Left lung (tissue), 10 donors: ENCODE data around the gene CFAP298. TPM values are rescaled to one million over a fixed set of nuclear protein-coding genes. Genes with fewer than 3 reads are reported as not detected.
"Not testable (repeated sequence)": the region's sequence is repeated elsewhere in the genome, so short reads cannot be mapped to it uniquely, and the experiment has no call there.

ENCODE experiments used
- ATAC-seq: fragments of 200-7000 bp; cut with Tn5 transposase; one replicate; pipeline ENCODE4 v1.9.1; 2020; ENCODE audit warnings: moderate library complexity
- DNase-seq, 4 donors: peaks; one replicate each; pipeline ENCODE4 v3.0.0-alpha.2; 2013 to 2020
- H3K27ac ChIP-seq, 2 donors: fragments of 200-600 bp; sonication (generic) in 1 of 2; one replicate each; pipeline versions ENCODE4 v1.5.0 to v1.8.0; 2020 to 2021
- H3K27me3 ChIP-seq, 2 donors: fragments of 200-600 bp; sonication (generic) in 1 of 2; one replicate each; pipeline versions ENCODE4 v1.5.0 to v1.8.0; 2020 to 2021
- H3K36me3 ChIP-seq, 2 donors: fragments of 200-600 bp; sonication (generic) in 1 of 2; one replicate each; pipeline versions ENCODE4 v1.5.0 to v1.8.0; 2020 to 2021
- H3K4me1 ChIP-seq, 2 donors: fragments of 200-600 bp; one replicate each; pipeline ENCODE4 v1.8.0; 2021
- H3K4me3 ChIP-seq, 2 donors: fragments of 200-600 bp; sonication (generic) in 1 of 2; one replicate each; pipeline versions ENCODE4 v1.5.0 to v1.8.0; 2020 to 2021; ENCODE audit warnings: mild to moderate bottlenecking in 1 of 2
- H3K9me3 ChIP-seq, 2 donors: fragments of 200-600 bp; sonication (generic) in 1 of 2; one replicate each; pipeline versions ENCODE4 v1.5.0 to v1.8.0; 2020 to 2021
- CTCF ChIP-seq, 2 donors: fragments of 200-600 bp; sonication (generic) in 1 of 2; IDR thresholded peaks; one replicate each; pipeline versions ENCODE4 v1.5.0 to v1.8.0; 2021; ENCODE audit warnings: antibody characterized with exemption in 2 of 2
- intact Hi-C, 2 donors: fragments of 100-400 bp; cut with DNase I; formaldehyde crosslinking; loops; one replicate each; pipeline versions ENCODE4 v1.11.2 to v1.14.2; 2022
- polyA plus RNA-seq, 6 donors: library from polyadenylated mRNA; unstranded; fragments of 120-200 nt; gene quantifications; one replicate each; pipeline ENCODE4 v1.2.1, GENCODE V29; 2013; ENCODE audit not compliant: insufficient read length in 6 of 6
- total RNA-seq, 2 donors: library from RNA; stranded (reverse); fragmentation: NEBNext Ultra II Directional; extraction: Animal tissue kit (Norgen Biotek cat#: 25700); gene quantifications; one replicate each; pipeline ENCODE4 v1.2.1, GENCODE V29; 2021
- donor health status: DM: no; HTN: yes; CAD: no.
- donor health status: DM: no; HTN: no; CAD: no.

Gene CFAP298
- total and polyA plus RNA-seq, 8 donors = 31.5 to 71.0 (median 46.9) TPM

DNA sequence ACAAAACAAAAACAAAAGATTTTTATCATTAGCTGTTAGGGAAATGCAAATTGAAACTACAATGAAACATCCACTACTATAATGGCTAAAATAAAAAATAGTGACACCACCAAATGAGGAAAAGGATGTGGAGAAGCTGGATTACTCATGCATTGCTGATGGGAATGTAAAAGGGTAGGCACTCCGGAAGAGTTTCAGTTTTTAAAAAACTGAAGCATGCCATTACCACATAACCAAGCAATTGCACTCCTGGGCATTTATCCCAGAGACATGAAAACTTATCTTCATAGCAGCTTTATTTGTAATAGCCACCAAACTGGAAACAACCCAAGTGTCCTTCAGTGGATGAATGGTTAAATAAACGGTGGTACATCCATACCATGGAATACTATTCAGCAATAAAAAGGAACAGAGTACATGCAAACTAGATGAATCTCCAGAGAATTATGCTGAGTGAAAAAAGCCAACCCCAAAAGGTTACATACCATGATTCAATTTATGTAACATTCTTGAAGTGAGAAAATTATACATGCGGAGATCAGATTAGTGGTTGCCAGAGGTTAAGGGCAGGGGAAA lies 14.5 kb upstream of the CFAP298 start:
- DNase-seq = no peak
- H3K36me3 ChIP-seq = peaks cover 0 to 28% of the 10 kb centered on the region in 2 donors
- no peak for ATAC-seq
- no peaks in the 10 kb centered on the region for H3K4me1 ChIP-seq
- H3K27ac ChIP-seq = no peak overlapping the region
- no peak for TF ChIP-seq CTCF (IDR thresholded peaks at IDR 0.05)
- H3K9me3 ChIP-seq = no peaks in the 10 kb centered on the region
- H3K4me3 ChIP-seq = no peak overlapping the region
- intact Hi-C loops = no loop called here
- H3K27me3 ChIP-seq = peaks cover 0 to 3% of the 10 kb centered on the region in 2 donors

- H3K9me3 ChIP-seq, DNase-seq, H3K36me3 ChIP-seq, ATAC-seq, H3K27ac ChIP-seq, H3K4me1 ChIP-seq, H3K4me3 ChIP-seq, intact Hi-C loops: not testable (repeated sequence)
- H3K27me3 ChIP-seq = peaks cover 0 to 19% of the 10 kb centered on the region in 2 donors
Observed at GRCh38 chr21:32618218-32618617, 6.0 kb upstream of the CFAP298 start.

DNA sequence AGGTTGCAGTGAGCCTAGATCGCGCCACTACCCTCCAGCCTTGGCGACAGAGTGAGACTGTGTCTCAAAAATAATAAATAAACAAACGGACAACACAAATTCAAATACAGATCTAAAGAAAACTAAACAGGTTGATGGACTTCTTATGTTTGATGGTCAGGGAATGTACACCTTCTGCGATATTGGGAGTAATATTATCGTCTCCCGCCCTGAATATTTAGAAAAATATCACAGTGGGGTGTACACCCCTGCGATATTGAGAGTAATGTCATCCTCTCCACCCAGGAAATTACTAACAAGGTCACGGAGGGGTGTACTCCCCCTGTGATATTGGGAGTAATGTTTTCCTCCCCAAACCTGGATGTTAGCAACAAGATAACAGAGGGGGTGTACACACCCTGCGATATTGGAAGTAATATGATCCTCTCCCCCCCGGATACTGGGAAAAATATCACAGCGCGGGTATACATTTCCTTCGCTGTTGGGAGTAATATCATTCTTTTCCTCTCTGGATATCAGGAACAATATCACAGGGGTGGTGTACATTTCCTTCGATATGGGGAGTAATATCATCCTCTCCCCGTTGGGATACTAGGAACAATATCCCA lies 1.4 kb upstream of the CFAP298 start:
- no peak for TF ChIP-seq CTCF (IDR thresholded peaks at IDR 0.05)
- H3K27ac ChIP-seq = peak overlapping the region; percentile 86 to 96
- H3K27me3 ChIP-seq = no peaks in the 10 kb centered on the region
- intact Hi-C loops = no loop called here
- no peak for DNase-seq
- no peaks in the 10 kb centered on the region for H3K9me3 ChIP-seq
- H3K4me3 ChIP-seq = peak overlapping the region; percentile 74 to 94
- peaks cover 0 to 11% of the 10 kb centered on the region in 2 donors for H3K36me3 ChIP-seq
- H3K4me1 ChIP-seq = peaks cover 6 to 18% of the 10 kb centered on the region in 2 donors
- ATAC-seq = no peak

- peaks cover 6 to 18% of the 10 kb centered on the region in 2 donors for H3K4me1 ChIP-seq
- no peaks in the 10 kb centered on the region for H3K9me3 ChIP-seq
- no peak for TF ChIP-seq CTCF (IDR thresholded peaks at IDR 0.05)
- H3K36me3 ChIP-seq = peaks cover 0 to 17% of the 10 kb centered on the region in 2 donors
- ATAC-seq = peak; percentile 35
- no peak for DNase-seq
- H3K4me3 ChIP-seq = peak overlapping the region; percentile 74 to 94
- intact Hi-C loops = no loop called here
- no peaks in the 10 kb centered on the region for H3K27me3 ChIP-seq
- H3K27ac ChIP-seq = peak overlapping the region; percentile 86 to 96
Observed at GRCh38 chr21:32612999-32613337, 791 bp upstream of the CFAP298 start.

DNA sequence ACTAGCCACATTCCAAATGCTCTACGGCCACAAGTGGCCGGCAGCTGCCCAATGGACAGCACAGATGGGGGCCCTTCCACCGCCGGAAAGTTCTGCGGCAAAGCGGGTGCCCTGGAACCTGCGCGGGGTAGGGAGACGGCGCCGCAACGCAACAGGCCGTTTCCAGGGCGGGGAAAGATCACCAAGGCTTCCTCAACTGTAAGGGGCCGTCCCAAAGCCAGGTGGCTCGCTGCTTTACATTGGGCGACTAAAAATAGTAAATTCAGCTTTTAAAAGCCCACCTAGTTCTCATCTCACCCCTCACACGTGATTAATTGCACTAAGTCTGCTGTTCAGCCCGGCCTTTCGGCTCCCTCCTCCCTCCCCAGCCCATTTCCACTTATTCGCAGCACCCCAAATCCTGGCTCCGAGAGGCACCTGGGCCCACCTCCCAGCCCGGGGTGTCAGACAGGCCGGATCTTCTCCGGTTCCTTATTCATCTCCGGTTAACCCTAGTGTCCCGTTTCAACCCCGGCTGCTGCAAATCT lies 643 bp downstream of the CFAP298 start:
- H3K27ac ChIP-seq = peak overlapping the region; percentile 86 to 96
- DNase-seq (peak in 2 of 4 donors; percentile 21 to 83), ATAC-seq (peak; percentile 49)
- peak overlapping the region; percentile 74 to 94 for H3K4me3 ChIP-seq
- no peaks in the 10 kb centered on the region for H3K9me3 ChIP-seq
- no peaks in the 10 kb centered on the region for H3K27me3 ChIP-seq
- no peak for TF ChIP-seq CTCF (IDR thresholded peaks at IDR 0.05)
- H3K36me3 ChIP-seq = peaks cover 0 to 30% of the 10 kb centered on the region in 2 donors
- intact Hi-C loops = no loop called here
- H3K4me1 ChIP-seq = peaks cover 6 to 18% of the 10 kb centered on the region in 2 donors

DNA sequence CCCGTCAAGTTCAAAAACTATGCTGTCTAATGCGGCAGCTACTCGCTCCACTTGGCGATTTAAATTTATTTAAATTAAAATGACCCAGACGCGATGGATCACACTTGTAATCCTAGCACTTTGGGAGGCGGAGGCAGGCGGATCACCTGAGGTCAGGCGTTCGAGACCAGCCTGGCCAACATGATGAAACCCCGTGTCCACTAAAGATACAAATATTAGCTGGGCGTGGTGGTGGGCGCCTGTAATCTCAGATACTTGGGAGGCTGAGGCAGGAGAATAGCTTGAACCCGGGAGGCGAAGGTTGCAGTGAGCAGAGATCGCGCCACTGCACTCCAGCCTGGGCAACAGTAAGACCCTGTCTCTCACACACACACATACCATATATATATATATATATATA lies 1.2 kb downstream of the CFAP298 start:
- H3K9me3 ChIP-seq, H3K27ac ChIP-seq, ATAC-seq, intact Hi-C loops, H3K27me3 ChIP-seq, DNase-seq: not testable (repeated sequence)
- Histone ChIP-seq H3K4me3 (peak overlapping the region; percentile 74 to 94), H3K36me3 (peaks cover 0 to 35% of the 10 kb centered on the region in 2 donors), H3K4me1 (peaks cover 6 to 18% of the 10 kb centered on the region in 2 donors)
